GM19467 (cell line): ENCODE measurements around the gene RIPK1.

Experiments
- ATAC-seq: cut with Tn5 transposase; IDR thresholded peaks from one replicate; pipeline ENCODE4 v1.9.1; 2021; ENCODE audit warnings: mild to moderate bottlenecking, moderate library complexity; ENCODE audit not compliant: unreplicated experiment

The RIPK1 gene

GRCh38 chr6:3159805-3160781, 91.8 kb downstream of the RIPK1 start:
- ATAC-seq: no peak

GRCh38 chr6:3162067-3162497, 93.8 kb downstream of the RIPK1 start:
- no peak for ATAC-seq

- ATAC-seq: peak; percentile 40
Observed at GRCh38 chr6:3162565-3163247, 94.4 kb downstream of the RIPK1 start.

- peak; percentile 11 for ATAC-seq
Observed at GRCh38 chr6:3163248-3163594, 94.9 kb downstream of the RIPK1 start.

DNA sequence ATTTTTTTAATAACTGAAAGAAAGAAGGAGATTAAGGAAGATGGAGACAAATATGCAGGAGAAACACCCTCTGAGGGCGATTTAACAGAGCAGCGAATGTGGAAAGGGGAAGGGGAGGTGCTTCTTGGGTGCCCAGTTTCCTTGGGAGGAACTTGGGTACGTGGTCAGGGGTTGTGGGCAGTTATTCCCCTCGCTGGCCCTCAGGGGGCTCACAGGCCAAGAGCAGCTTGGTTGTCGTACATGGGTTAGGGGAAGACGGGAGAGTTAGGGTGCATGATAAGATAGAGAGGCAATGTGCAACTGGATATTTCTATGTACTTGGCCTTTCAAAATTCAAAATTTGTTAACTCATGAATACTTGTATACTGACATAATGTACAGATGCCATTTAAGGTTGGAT, 96.1 kb downstream of the RIPK1 start:
- ATAC-seq: no peak
